Measurements from ENCODE around the gene TBC1D14.

The TBC1D14 gene

GRCh38 chr4:7005571-7005970 is 95.9 kb downstream of the TBC1D14 start:
- DNase-seq = no peak

GRCh38 chr4:7006411-7006810 is 96.8 kb downstream of the TBC1D14 start:
- no peak for DNase-seq

GRCh38 chr4:7007142-7007907 is 97.7 kb downstream of the TBC1D14 start:
- no peak for DNase-seq

GRCh38 chr4:7007944-7008343 is 98.3 kb downstream of the TBC1D14 start:
- no peak for DNase-seq

GRCh38 chr4:7009564-7009963 is 99.9 kb downstream of the TBC1D14 start:
- no peak for DNase-seq

GRCh38 chr4:7013175-7013574 is 103.5 kb downstream of the TBC1D14 start:
- DNase-seq = no peak

- no peak for DNase-seq
These were observed 105.2 kb downstream of the TBC1D14 start for GRCh38 chr4:7014815-7015214.

GRCh38 chr4:7015383-7016035 is 105.9 kb downstream of the TBC1D14 start:
- no peak for DNase-seq

- no peak for DNase-seq
These were observed 106.5 kb downstream of the TBC1D14 start for GRCh38 chr4:7016086-7016485.

- no peak for DNase-seq
These were observed 106.9 kb downstream of the TBC1D14 start for GRCh38 chr4:7016512-7016911.

GRCh38 chr4:7017446-7018048 is 107.9 kb downstream of the TBC1D14 start:
- DNase-seq = no peak

GRCh38 chr4:7018281-7018680 is 108.7 kb downstream of the TBC1D14 start:
- no peak for DNase-seq

GRCh38 chr4:7019367-7019766 is 109.7 kb downstream of the TBC1D14 start:
- no peak for DNase-seq

GRCh38 chr4:7020290-7020689 is 110.7 kb downstream of the TBC1D14 start:
- DNase-seq = no peak

GRCh38 chr4:7020856-7021255 is 111.2 kb downstream of the TBC1D14 start:
- DNase-seq = no peak

- DNase-seq = no peak
These were observed 111.7 kb downstream of the TBC1D14 start for GRCh38 chr4:7021355-7021754.

- DNase-seq = no peak
These were observed 112.5 kb downstream of the TBC1D14 start for GRCh38 chr4:7021930-7022664.

GRCh38 chr4:7023486-7023885 is 113.9 kb downstream of the TBC1D14 start:
- DNase-seq = no peak

- DNase-seq = no peak
These were observed 114.3 kb downstream of the TBC1D14 start for GRCh38 chr4:7023901-7024300.

- DNase-seq = no peak
These were observed 114.8 kb downstream of the TBC1D14 start for GRCh38 chr4:7024336-7024890.

- no peak for DNase-seq
These were observed 115.5 kb downstream of the TBC1D14 start for GRCh38 chr4:7025040-7025602.

GRCh38 chr4:7026107-7026506 is 116.5 kb downstream of the TBC1D14 start:
- DNase-seq = no peak

- DNase-seq = no peak
These were observed 117.7 kb downstream of the TBC1D14 start for GRCh38 chr4:7027284-7027683.

Data from stimulated activated CD4-positive, alpha-beta T cell treated with anti-CD3 and anti-CD28 coated beads, Interleukin-4, amount 100 ng/mL, for 24 hours (primary cell).